Activated naive CD4-positive, alpha-beta T cell treated with anti-CD3 and anti-CD28 coated beads, Interleukin-2, amount 50 U/mL, for 16 hours (primary cell): Measurements from ENCODE around the gene BCKDHB.

Experiments used
- DNase-seq: peaks from one replicate; pipeline ENCODE4 v3.0.0-alpha.2; 2020

BCKDHB gene

GRCh38 chr6:80154160-80154559, 47.7 kb downstream of the BCKDHB start:
- DNase-seq = no peak

DNA sequence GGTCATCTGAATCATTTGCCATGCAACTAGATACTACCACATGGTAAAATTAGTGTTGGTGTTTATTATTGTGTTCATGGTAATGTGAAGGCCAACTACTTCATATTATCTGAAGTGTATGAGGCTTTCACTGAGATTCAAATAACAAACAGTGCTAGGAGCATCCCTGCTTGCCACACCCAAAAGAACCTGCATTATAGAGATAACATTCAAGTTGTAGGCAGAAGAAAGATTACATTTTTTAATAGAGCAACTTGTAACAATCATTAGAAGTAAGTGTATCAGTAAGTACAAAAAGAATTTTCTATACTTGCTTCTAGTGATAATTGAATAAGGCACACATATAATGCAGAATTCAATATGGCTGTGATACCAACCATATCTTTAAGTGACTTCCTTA, 49.8 kb downstream of the BCKDHB start:
- DNase-seq = no peak

DNA sequence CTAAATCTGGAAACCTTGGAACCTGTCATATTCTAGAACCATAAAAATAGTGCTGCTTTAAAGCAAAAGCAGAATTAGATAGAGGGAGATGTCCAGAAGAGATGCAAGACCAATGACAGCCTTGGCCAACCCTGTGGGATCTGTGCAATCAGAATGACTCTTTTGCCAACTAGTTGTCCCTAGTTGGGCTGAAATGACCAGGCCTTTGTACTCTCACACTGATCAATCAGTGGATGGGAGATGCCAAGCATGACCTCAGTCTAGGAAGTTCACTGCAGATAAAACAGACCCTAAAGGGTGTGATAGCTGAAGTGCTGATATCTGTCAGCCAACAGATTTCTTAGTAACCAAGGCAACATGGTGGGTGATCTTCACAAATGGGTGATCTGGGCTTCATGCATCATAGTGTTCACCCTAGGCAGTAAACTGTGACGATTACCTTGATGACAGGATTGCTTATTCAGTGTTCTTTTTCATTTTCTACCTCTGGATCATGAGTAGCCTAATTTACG, 52.1 kb downstream of the BCKDHB start:
- DNase-seq = no peak

GRCh38 chr6:80161434-80161833, 55.0 kb downstream of the BCKDHB start:
- DNase-seq = no peak

DNA sequence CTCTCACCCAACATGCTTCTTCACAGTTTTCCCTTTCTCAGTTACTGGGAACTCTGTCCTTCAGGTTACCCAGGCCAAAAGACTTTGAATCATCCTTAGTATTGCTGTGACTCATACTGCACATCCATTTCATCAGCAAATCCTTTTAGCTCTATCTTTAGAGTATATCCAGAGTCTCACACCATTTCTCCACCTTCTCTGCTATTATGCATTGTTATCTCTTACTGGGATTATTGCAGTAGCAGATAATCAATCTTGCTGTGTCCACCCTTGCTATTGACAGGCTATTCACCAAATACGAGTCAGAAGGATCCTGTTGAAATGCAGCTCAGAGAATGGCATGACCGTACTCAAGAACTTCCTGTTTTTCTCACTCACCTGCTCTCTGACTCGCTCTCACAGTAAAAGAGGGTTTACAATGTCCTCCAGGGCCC, 57.3 kb downstream of the BCKDHB start:
- DNase-seq = no peak

DNA sequence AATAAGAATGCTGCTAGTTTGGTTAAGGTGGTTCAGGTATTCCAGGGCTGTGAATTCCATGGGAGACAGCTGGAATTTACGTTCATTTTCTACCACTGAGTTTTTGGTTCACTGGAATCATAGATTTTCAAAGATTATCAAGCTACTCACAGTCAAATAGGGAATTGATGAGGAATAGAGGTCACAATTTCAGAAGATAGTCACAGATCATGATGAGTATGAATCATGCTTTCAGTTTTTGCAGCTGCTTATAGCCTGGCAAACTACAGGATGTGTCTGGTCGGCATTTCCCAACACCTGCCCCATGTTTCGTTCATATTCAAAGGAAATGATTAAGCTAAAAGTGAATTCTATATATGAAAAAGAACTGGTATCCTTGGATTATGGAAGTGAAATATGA, 58.7 kb downstream of the BCKDHB start:
- DNase-seq = peak; percentile 34

DNA sequence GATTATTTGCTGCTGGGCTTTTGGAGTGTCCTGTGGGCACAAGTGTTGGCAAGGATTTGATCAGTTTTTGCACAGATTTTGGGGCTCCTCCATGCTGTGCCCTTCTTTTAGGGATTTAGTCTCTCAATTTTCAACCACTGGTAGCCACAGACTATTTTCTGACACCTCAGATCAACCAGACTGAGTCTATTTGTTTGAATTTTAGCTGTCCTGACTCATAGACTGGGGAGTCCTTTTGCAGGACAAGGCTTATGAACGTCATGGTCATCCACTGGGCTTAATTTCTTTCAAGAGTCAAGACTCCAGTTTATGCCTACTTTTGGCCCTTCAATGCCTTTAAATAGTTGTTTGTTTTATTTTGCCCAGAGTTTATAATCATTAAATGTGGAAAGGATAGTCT, 59.3 kb downstream of the BCKDHB start:
- DNase-seq = no peak

GRCh38 chr6:80170433-80170832, 64.0 kb downstream of the BCKDHB start:
- DNase-seq = no peak

DNA sequence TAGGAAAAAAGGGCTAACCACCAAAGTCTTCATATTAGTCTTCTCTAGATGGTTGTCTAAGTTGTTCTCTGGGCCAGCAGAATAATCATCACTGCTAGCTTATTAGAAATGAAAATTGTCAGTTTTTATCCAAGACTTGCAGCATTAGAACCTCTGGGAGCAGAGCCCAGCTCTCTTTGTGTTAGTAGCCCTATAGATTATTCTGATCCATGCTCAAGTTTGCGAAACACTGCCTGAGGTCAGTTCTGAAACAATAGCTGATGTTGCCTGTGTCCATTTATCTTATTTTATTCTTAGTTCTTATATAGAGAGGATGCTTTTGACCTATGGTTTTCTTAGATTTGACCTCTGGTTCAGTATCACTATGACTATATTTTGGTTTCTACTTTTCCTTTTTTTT, 66.9 kb downstream of the BCKDHB start:
- no peak for DNase-seq

GRCh38 chr6:80174900-80175572, 68.6 kb downstream of the BCKDHB start:
- no peak for DNase-seq

- DNase-seq = no peak
Observed at GRCh38 chr6:80179695-80180094, 73.2 kb downstream of the BCKDHB start.

DNA sequence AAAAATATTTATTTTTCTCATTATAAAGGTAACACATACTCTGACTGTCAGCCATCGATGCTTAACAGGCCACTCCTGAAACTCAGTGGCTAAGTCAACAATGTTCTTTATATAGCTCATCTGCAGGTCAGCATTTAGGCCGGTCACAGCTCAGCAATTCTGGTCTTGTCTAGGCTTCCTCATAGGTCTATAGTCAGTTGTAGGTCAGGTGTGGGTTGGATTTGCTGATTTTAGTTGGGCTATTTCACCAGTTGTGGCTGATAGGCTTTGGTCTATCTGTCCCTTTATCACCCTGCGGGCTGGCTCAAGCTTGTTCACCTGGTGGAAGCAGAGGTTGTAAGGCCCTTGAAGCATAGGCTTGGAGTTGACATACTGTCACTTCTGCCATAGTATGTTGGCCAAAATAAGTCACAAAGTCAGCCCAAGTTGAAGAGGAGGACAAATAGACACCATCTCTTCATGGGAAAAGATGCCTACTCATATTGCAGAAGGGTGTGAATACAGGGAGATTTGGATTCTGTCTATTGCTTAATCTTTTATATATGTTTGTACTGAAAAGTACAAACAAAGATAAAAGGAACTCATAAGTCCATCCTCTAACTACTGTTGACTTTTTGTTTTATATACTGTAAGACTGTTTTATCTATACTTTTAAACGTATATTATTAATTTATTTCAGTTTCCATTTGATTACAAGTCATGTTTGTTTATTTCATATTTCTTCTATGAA, 75.0 kb downstream of the BCKDHB start:
- DNase-seq = no peak

- DNase-seq = no peak
Observed at GRCh38 chr6:80182308-80182707, 75.8 kb downstream of the BCKDHB start.

DNA sequence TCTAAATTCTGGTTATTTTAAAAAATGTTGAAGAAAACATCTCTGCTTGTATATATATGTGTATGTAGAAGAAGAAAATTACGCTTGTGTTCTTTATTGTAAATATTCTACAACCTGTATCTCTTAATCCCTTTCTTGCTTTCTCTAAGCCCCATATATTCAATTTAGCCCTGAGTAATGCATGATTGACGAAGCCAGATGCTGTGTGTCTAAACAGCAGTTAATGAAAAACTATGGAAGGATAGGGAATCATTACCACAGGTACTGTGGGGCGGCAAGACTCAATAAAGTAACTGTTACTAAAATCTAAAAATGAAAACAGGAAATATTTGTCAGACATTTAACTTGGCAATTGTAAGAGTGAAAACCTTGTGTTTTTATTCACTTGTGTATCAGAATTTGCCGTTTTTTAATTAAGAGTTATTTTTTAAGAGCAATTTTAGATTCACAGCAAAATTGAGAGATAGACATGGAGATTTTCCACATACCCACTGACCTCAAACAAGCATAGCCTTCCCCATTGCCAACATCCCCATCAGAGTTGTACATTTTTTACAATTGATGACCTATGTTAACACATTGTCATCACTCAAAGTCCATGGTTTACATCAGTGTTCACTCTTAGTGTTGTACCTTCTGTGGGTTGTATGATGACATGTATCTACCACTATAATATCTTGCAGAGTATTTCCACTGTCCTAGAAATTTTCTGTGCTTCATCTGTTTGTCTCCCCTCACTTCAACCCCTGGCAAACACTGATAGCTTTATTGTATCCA, 76.7 kb downstream of the BCKDHB start:
- DNase-seq = no peak

GRCh38 chr6:80185492-80185891, 79.0 kb downstream of the BCKDHB start:
- DNase-seq = no peak

DNA sequence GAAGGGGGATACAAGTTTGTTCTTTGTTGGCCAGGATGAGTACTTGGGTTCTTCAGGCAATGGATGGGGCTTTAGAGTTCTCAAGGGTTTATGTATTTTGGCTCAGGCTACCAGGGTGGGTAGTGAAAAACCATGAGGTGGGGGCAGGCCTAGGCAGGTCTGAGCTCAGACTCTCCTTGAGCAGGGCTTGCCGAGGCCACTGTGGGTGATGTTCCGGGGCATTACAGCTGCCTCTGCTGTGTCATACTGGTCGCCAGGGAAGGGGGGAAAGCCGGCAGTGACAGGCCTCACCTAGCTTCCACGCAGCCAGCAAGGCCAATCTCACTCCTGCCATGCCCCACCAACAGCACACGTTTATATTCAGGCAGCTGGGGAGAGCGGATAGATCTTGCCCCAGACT, 79.6 kb downstream of the BCKDHB start:
- no peak for DNase-seq

GRCh38 chr6:80196906-80197305, 90.4 kb downstream of the BCKDHB start:
- no peak for DNase-seq

- DNase-seq = no peak
Observed at GRCh38 chr6:80197474-80197873, 91.0 kb downstream of the BCKDHB start.

GRCh38 chr6:80197986-80198385, 91.5 kb downstream of the BCKDHB start:
- DNase-seq = no peak

GRCh38 chr6:80203283-80203682, 96.8 kb downstream of the BCKDHB start:
- no peak for DNase-seq

DNA sequence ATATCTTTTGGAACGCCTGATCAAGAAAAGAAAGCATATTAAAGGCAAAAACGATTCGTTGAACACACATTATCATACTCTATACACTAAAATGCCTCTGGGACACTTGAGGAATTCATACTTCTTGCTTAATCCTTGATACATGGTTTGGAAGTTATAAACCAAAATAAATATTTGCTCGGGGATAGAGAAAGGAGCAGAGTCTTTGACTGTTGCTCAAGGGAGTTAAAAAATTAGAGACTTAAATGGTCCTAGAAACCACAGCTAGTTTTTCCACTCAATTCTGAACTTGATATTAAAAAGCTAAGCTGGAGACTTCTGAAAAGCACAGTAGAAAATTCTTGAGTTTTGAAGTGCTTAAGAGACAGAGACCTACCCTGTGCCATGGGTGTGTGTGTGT, 98.9 kb downstream of the BCKDHB start:
- DNase-seq = no peak

- no peak for DNase-seq
Observed at GRCh38 chr6:80206758-80207157, 100.3 kb downstream of the BCKDHB start.

DNA sequence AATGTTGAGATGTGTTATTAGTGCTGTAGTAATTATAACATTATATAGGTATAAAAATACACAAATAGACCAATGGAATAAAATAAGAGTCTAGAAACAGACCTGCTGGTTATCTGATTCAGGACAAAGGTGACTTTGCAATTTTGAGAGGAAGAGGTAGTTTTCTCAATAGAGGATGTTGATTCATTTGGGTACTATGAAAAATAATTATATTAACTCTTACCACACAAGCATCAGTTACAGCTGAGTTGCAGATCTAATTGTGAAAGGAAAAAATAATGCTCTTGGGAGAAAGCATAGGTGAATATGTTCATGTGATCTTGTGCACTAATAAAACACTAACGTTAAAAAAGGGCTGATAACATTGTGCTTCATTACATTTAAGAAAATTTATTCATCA, 103.0 kb downstream of the BCKDHB start:
- DNase-seq = no peak

DNA sequence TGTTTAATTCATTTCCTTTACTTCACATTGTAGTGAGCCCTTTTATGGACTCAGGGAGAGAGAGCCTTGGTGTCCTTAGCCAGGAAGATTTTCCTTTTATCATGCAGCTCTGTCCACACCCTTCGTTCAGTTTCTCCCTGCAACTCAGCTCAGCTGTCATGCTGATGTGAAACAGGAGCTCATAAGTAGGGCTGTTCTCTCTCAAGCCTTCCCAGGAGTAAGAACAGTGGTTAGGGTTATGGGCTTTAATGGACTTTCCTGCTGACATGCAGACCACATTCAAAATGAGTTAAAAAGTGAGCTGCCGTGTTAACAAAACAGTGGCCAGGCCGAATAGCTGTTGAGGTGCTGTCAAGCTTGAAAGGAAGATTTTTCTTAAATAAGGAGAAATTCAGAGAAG, 104.1 kb downstream of the BCKDHB start:
- no peak for DNase-seq
